Fibroblast of pulmonary artery (primary cell): ENCODE data around the gene PIPOX.

Experiments used
- DNase-seq: peaks from one replicate; pipeline ENCODE4 v3.0.0-alpha.2; 2010; ENCODE audit warnings: low read depth
- H3K4me3 ChIP-seq: replicated peaks from 2 replicates; pipeline ENCODE4 v1.5.1; 2011; ENCODE audit warnings: low read depth, mild to moderate bottlenecking, control low read depth, low read length, moderate library complexity
- TF ChIP-seq, protein P1 (sequence below): IDR thresholded peaks from 2 replicates; pipeline ENCODE4 v1.5.1; 2011; ENCODE audit warnings: mild to moderate bottlenecking, control low read depth, low read length, inconsistent platforms; ENCODE audit errors: missing control alignments

PIPOX gene

DNA sequence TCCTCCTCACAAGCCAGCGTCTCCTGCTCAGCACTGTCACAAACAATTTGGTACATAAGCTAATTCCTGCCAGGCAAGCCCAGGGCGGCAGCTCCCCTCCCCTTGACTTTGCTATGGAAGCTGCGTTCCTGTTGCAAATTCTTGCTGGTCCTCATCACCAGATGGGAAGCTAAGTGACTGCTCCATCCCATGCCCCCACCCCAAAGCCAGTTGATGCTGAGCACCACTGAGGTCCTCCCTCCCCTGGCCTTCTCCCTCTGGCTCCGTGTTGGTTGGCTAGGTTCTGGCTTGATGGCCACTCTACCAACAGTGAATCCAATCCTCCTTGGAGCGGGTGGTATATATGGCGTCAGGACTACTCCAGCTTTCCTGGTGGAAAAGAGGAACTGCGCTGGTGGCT, 34.4 kb downstream of the PIPOX start:
- TF ChIP-seq, protein P1, sequence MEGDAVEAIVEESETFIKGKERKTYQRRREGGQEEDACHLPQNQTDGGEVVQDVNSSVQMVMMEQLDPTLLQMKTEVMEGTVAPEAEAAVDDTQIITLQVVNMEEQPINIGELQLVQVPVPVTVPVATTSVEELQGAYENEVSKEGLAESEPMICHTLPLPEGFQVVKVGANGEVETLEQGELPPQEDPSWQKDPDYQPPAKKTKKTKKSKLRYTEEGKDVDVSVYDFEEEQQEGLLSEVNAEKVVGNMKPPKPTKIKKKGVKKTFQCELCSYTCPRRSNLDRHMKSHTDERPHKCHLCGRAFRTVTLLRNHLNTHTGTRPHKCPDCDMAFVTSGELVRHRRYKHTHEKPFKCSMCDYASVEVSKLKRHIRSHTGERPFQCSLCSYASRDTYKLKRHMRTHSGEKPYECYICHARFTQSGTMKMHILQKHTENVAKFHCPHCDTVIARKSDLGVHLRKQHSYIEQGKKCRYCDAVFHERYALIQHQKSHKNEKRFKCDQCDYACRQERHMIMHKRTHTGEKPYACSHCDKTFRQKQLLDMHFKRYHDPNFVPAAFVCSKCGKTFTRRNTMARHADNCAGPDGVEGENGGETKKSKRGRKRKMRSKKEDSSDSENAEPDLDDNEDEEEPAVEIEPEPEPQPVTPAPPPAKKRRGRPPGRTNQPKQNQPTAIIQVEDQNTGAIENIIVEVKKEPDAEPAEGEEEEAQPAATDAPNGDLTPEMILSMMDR: no peak
- DNase-seq: no peak
- no peak overlapping the region for H3K4me3 ChIP-seq

GRCh38 chr17:29078183-29079045, 35.5 kb downstream of the PIPOX start:
- H3K4me3 ChIP-seq: no peak overlapping the region
- peak; percentile 51 for DNase-seq
- TF ChIP-seq, protein P1: no peak

DNA sequence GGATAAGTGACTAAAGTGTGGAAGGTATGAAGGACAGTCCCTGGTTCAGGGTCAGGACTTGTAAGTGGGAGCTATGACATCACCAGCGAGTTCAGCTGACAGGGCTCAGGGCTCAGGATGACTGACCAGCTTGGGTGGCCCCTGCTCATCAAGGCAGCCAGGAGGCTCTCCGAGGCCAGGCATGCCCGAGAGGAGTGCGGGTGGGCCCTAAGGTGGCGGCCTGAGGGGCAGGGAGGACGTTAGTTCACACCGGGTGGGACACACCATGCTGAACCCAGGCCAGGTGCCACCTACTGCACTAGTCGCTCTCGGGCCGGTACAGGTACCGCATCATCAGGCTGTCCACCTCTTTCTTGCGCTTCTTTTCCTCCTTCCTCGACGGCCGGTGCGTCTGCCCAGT, 36.5 kb downstream of the PIPOX start:
- H3K4me3 ChIP-seq: no peak overlapping the region
- DNase-seq: no peak
- TF ChIP-seq, protein P1: no peak

GRCh38 chr17:29079887-29080286, 36.9 kb downstream of the PIPOX start:
- no peak for DNase-seq
- TF ChIP-seq, protein P1: no peak
- no peak overlapping the region for H3K4me3 ChIP-seq

DNA sequence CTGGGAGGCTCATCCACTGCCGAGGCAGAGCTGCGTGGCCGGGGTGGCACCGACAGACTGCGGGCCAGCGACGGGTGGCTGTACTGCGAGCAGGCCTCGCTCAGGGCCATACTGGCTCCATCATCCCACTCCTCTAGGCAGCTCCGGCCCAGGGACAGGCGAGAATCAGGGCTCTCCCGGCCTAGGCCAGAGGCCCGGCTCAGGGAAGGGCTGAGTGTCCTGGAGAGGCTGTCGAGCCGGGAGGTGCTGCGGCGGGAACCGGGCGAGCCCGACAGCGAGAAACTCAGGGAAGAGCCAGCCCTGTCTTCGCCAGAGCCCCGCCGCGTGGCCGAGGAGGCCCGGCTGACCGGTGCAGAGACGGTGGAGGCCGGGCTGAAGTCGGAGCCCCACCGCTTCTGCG, 37.4 kb downstream of the PIPOX start:
- H3K4me3 ChIP-seq: no peak overlapping the region
- DNase-seq: no peak
- TF ChIP-seq, protein P1: no peak

DNA sequence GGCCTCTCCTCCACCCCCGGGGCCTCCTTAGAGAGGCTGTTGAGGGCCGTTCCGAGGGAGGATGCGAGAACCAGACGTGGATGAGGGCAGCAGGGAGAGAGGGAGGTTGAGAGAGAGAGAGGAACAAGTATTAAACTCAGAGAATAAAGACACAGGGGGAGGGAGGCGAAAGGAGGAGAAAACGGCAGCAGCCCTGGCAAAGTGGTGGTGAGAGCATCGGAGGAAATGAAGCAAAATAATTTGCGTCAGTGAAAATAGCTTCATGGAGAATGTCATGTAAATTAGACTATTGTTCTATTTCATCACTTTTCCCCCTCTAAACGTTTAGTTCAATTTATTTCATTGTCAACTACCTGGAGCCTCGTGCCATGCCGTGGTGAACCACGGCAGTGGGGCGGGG, 38.0 kb downstream of the PIPOX start:
- TF ChIP-seq, protein P1: no peak
- H3K4me3 ChIP-seq: no peak overlapping the region
- no peak for DNase-seq
